NCI-H526 (cell line): ENCODE results near the gene MYO7B.

Experiments
- DNase-seq, 2 experiments: peaks; one replicate each; lab custom pipeline; 2025; lab: John Stamatoyannopoulos, UW

The MYO7B gene

GRCh38 chr2:127573298-127573697, 37.8 kb downstream of the MYO7B start:
- no peak for DNase-seq

GRCh38 chr2:127573771-127574170, 38.3 kb downstream of the MYO7B start:
- no peak for DNase-seq

- no peak for DNase-seq
Observed at GRCh38 chr2:127574656-127575055, 39.2 kb downstream of the MYO7B start.

DNA sequence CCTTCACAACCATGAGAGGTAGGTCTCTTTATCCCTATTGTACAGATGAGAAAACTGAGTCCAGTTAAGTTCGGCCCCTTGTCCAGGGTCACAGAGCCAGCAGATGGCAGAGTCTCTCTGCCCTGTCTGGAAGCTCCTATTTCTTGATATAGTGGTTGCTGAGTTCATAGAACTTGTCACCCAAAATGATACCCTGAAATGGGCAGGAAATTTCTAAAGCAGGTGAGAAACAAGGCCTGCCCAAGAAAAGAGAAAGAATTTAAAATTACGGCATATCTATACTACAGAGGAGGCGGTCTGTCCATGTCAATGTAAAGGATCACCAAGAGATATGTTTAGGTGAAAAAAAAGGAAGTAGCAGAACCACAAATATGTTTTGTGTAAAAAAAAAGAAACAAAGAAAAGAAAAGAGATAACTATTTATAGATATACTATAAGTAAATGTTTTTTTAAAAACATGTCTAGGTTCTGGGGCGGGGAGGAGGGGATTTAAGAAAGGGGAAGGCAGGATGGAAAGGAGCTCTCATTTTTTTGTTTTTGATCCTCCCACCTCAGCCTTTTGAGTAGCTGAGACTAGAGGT, 39.8 kb downstream of the MYO7B start:
- no peak for DNase-seq

DNA sequence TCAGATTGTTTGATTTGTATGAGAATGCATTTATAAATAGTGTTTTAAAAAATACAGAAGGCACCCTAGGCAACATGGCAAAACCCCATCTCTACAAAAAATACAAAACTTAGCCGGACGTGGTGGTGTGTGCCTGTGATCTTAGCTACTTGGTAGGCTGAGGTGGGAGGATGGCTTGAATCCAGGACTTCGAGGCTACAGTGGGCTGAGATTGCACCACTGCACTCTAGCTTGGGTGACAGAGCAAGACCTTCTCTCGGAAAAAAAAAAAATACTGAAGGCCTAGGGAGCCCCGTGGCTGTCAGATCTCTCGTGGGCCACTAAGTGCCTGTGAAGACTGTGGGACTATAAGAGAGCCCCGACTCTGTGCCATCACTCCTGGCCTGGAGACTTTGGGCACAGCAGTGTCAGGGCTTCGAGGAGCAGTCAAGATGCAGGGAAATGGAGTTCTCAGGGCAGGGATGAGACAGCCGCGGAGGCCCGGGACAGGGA, 40.5 kb downstream of the MYO7B start:
- DNase-seq: no peak

DNA sequence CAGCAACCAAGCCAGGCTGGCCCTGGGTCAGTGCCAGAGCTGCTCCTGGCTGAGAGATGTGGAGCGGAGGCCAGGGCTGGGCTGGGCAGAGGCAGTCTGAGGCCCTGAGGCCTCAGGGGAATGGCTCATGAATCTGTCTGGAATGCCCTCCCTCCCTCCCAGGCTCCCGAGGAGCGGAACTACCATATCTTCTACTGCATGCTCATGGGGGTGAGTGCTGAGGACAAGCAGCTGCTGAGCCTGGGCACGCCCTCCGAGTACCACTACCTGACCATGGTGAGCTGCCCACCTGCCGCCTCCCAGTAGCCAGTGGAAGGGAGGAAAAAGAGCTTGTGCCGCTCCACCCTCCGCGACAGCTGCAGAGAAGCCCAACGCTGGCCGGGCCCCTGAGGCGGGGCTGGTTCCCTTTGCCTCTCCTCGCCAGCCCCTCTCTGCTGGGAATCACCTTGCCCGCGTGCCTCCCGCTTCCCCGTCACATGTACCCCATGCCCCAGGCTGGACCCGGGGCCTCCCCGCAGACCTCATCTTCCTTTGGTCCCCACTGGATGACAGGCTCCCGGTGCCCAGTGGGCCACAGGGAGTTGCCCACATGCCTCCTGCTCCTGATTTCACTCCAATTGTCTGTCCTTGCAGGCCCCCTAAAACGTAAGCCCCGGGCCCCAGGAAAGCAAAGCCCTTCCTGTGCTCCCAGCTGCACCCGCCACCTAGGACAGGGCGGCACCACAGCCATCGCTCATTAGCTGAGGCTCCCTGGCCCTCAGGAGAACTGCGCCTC, 41.1 kb downstream of the MYO7B start:
- no peak for DNase-seq

GRCh38 chr2:127577208-127577475, 41.7 kb downstream of the MYO7B start:
- no peak for DNase-seq

GRCh38 chr2:127577503-127577902, 42.0 kb downstream of the MYO7B start:
- DNase-seq: no peak

DNA sequence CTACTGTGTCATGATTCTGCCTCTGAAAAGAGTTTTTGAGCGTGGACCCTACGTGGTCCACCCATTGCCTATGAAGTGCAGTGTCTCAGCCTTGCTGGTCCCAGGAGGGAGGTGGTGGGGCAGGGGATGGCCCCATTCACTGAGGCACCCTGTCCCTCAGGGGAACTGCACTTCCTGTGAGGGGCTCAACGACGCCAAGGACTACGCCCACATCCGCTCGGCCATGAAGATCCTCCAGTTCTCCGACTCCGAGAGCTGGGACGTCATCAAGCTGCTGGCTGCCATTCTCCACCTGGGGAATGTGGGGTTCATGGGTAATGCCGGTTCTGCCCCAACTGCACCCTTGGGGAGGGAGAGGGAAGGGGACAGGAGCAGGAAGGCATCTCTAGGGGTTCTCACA, 42.5 kb downstream of the MYO7B start:
- no peak for DNase-seq

GRCh38 chr2:127578411-127578810, 42.9 kb downstream of the MYO7B start:
- DNase-seq: no peak

DNA sequence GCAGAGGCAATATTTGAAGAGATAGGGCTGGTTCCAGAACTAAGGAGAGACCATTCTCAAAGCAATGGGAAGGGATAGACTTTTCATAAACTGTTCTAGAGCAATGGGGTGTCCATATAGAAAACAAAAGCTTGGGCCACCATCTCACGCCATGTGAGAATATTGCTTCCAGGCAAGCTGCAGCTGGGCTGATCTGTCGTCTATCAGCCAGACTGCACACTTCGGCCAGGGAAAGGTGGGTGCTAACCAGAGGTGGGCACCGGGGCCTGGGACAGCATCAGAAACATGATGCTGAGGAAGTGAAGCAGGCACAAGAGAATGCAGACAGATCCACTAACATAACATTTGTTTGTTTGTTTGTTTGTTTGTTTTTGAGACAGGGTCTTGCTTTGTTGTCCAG, 43.7 kb downstream of the MYO7B start:
- DNase-seq: no peak

DNA sequence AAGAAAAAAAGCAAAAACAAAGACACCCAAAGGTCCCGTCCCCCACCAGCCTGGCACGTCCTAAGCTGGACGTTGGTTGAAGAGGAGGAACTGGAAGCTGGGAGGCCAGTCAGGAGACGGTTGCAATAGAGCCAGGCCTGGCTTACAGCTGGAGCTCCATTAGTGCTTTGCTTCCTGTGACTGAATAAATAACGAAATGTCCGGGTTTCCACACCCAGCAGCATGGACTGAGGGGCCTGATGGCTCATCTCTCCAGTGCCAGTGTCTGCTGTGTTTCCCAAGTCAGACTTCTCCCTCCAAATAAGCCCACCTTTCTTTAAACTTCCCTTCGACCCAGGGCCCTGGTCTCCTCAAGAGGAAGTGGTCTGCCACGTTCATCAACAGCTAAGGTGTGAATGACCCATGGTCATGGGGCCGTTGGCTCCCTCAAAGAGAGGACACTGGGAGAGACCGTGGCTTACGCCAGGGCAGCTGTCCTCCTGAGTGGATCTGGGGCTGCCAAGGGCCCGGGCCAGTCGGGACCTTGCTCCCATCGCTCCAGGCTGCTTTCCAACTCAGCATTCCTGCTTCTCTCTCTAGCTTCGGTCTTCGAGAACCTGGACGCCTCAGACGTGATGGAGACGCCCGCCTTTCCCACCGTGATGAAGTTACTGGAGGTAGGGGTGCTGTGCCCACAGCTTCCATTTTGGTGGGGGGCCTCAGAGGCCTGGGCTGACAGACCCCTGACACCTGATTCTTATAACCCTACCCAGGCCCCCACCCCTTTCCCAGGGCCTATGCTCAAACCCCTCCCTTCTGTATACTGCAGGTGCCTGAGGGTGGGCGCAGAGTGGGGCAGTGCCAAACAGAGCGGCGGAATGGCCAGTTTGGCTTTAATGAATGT, 44.9 kb downstream of the MYO7B start:
- no peak for DNase-seq

DNA sequence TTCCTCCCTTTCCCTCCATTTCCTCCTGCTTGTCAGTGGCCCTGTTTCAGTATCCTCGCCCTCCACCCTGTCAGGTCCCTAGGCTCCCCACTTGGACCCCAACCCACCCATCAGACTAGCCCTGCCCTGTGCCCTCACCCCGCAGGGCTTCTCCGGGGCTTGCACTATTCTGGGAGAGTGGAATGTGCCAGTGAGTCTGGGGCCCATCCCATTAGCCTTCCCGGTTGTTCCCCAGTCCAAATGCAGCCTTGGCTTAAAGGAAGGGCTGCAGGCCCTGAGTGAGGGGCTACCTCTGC, 45.5 kb downstream of the MYO7B start:
- no peak for DNase-seq

DNA sequence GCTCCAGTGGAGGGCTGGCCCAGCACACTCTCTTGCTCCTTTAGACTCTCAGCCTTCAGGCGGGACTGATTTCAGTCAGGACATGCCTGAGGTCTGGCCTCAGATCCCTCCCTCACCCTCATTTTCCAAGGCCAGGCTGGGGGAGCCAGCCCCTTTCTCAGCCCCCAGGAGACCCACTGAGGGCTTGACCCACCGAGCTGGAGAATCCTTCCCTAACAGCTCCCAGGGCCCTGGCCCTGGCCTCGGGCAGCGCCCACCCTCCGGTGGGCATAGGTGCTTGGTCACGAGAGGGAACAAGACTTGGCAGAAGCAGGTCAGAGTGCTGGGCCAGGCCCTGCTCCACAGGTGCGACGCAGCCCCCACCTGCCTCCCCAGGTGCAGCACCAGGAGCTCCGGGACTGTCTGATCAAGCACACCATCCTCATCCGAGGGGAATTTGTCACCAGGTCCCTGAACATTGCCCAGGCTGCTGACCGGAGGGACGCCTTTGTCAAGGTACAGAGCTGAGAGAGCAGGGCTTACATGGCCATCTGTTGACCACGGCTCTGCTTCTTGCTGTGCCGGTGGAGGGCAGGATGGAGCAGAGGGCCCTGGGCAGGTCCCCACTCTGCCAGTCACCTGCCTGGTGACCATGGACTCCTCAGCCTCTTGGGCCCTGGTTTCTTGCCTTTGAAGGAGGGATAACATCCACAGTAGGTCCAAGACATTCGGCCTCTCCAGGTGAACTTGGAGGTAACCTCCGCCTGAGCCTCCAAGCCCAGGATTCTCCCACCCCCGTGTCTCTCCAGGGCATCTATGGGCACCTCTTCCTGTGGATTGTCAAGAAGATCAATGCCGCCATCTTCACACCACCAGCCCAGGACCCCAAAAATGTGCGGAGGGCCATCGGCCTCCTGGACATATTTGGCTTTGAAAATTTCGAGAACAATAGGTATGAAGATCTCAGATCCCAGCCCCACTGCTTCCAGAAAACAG, 46.3 kb downstream of the MYO7B start:
- DNase-seq: no peak

GRCh38 chr2:127582863-127583861, 47.7 kb downstream of the MYO7B start:
- DNase-seq: no peak

DNA sequence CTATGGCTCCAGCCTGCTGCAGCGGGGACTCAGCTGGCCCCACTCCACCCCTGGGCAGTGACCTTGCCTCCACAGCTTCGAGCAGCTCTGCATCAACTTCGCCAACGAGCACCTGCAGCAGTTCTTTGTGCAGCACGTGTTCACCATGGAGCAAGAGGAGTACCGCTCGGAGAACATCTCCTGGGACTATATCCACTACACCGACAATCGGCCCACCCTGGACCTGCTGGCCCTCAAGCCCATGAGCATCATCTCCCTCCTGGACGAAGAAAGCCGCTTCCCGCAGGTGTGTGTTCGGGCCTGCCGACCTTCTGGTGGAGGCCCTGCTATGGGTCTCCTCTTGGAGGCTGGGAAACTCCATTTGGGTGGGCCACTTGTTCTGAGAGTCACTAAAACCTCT, 48.6 kb downstream of the MYO7B start:
- no peak for DNase-seq

GRCh38 chr2:127584516-127585033, 49.1 kb downstream of the MYO7B start:
- no peak for DNase-seq

DNA sequence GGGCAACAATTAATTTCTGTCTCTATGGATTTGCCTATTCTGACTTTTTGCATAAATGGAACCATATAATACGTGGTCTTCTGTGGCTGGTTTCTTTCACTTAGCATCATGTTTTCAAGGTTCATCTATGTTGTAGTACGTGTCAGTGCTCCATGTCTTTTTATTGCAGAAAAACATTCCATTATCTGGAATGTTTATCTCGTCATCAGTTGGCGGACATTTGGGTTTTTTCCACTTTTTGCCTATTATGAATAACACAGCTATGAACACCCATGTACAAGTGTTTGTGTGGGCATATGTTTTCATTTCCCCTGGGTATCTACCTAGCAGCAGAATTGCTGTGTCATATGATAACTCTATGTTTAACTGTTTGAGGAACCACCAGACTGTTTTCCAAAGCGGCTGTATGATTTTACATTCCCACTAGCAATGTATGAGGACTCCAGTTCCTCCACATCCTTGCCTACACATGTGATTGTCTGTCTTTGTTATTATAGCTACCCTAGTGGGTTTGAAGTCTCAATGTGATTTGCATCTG, 49.9 kb downstream of the MYO7B start:
- DNase-seq: no peak

- no peak for DNase-seq
Observed at GRCh38 chr2:127586136-127586535, 50.7 kb downstream of the MYO7B start.

- DNase-seq: no peak
Observed at GRCh38 chr2:127586746-127587295, 51.3 kb downstream of the MYO7B start.
